Peyer's patch (tissue), 4 donors: ENCODE data around the gene TLE6. TPM values are rescaled to one million over a fixed set of nuclear protein-coding genes. Genes with fewer than 3 reads are reported as not detected.
A peak's percentile ranks its signal among the peaks of the same experiment; 100 is the strongest.

ENCODE experiments used
- DNase-seq, 3 donors: peaks; one replicate each; pipeline ENCODE4 v3.0.0-alpha.2; 2017 to 2019
- H3K27ac ChIP-seq, 4 donors: fragments of 200-600 bp; sonication (generic); one replicate each; pipeline ENCODE4 v1.5.1; 2016 to 2019
- H3K27me3 ChIP-seq, 2 donors: fragments of 200-600 bp; sonication (generic); one replicate each; pipeline ENCODE4 v1.5.1; 2019
- H3K36me3 ChIP-seq, 3 donors: fragments of 200-600 bp; sonication (generic); one replicate each; pipeline ENCODE4 v1.5.1; 2016 to 2019
- H3K4me1 ChIP-seq, 4 donors: fragments of 200-600 bp; sonication (generic); one replicate each; pipeline ENCODE4 v1.5.1; 2016 to 2019
- H3K4me3 ChIP-seq, 4 donors: fragments of 200-600 bp; sonication (generic); 1 replicate in 3 of 4; 2 replicates in 1 of 4; pipeline ENCODE4 v1.5.1; 2016 to 2019; ENCODE audit warnings: mild to moderate bottlenecking in 1 of 4
- H3K9me3 ChIP-seq, 4 donors: fragments of 200-600 bp; sonication (generic); one replicate each; pipeline ENCODE4 v1.5.1; 2016 to 2019; ENCODE audit warnings: mild to moderate bottlenecking in 1 of 4
- CTCF ChIP-seq, 6 experiments: fragments of 450-650 bp in 4 of 6; fragments of 200-600 bp in 2 of 6; sonication (generic) in 1 of 6; IDR thresholded peaks; one replicate each; pipeline ENCODE4 v1.5.1; 2017 to 2019; ENCODE audit warnings: antibody characterized with exemption in 6 of 6, mild to moderate bottlenecking in 3 of 6, moderate library complexity in 1 of 6
- POLR2A ChIP-seq, 2 donors: fragments of 450-650 bp; IDR thresholded peaks; one replicate each; pipeline ENCODE4 v1.5.1; 2017; ENCODE audit warnings: antibody characterized with exemption in 2 of 2, mild to moderate bottlenecking in 2 of 2, moderate library complexity in 2 of 2
- total RNA-seq, 4 donors: library from RNA; depleted of rRNA; stranded (reverse); fragments of >200 nt; gene quantifications; one replicate each; pipeline ENCODE4 v1.1.0, GENCODE V29; 2016

The TLE6 gene
- total RNA-seq, 4 donors from 2014 or later = 1.9 to 2.5 TPM; not detected in 2

GRCh38 chr19:3038214-3038613, 60.9 kb downstream of the TLE6 start:
- Histone ChIP-seq H3K36me3 (no peaks in the 10 kb centered on the region), H3K27ac (no peak overlapping the region), H3K9me3 (no peaks in the 10 kb centered on the region), H3K4me3 (no peak overlapping the region), H3K4me1 (peaks cover 0 to 19% (median 6%) of the 10 kb centered on the region in 4 donors), H3K27me3 (no peaks in the 10 kb centered on the region)
- DNase-seq = no peak
- TF ChIP-seq POLR2A (IDR thresholded peaks at IDR 0.05) (no peak), CTCF (IDR thresholded peaks at IDR 0.05) (no peak)

DNA sequence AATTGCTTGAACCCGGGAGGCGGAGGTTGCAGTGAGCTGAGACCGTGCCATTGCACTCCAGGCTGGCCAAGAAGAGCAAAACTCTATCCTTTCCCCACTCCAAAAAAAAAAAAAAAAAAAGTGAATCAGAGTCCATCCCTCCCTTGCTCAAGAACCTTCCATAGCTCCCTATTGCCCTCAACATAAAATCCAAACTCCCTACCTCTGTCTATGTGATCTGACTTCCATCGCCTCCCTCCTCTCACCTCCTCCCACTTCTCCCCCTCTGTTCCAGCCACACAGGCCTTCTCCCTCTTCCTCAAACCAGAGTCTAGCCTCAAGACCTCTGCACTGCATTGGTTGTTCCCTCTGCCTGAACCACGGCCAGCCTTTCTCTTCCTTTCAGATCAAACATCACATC, 61.8 kb downstream of the TLE6 start:
- Histone ChIP-seq H3K36me3 (no peaks in the 10 kb centered on the region), H3K4me3 (no peak overlapping the region), H3K27me3 (no peaks in the 10 kb centered on the region), H3K9me3 (no peaks in the 10 kb centered on the region), H3K4me1 (peaks cover 0 to 17% (median 6%) of the 10 kb centered on the region in 4 donors), H3K27ac (no peak overlapping the region)
- no peak for TF ChIP-seq CTCF (IDR thresholded peaks at IDR 0.05)
- TF ChIP-seq POLR2A (IDR thresholded peaks at IDR 0.05) = no peak
- no peak for DNase-seq

GRCh38 chr19:3039641-3040077, 62.3 kb downstream of the TLE6 start:
- Histone ChIP-seq H3K27ac (no peak overlapping the region), H3K4me3 (no peak overlapping the region), H3K9me3 (no peaks in the 10 kb centered on the region), H3K36me3 (no peaks in the 10 kb centered on the region), H3K27me3 (no peaks in the 10 kb centered on the region), H3K4me1 (peaks cover 0 to 12% (median 5%) of the 10 kb centered on the region in 4 donors)
- TF ChIP-seq CTCF (IDR thresholded peaks at IDR 0.05) (peak in 1 of 6 experiments; percentile 3), POLR2A (IDR thresholded peaks at IDR 0.05) (no peak)
- DNase-seq = peak in 1 of 3 donors; percentile 45

- H3K27me3 ChIP-seq = no peaks in the 10 kb centered on the region
- peaks cover 0 to 6% (median 0%) of the 10 kb centered on the region in 4 donors for H3K4me1 ChIP-seq
- peak overlapping the region in 1 of 4 donors; percentile 14 for H3K27ac ChIP-seq
- TF ChIP-seq CTCF (IDR thresholded peaks at IDR 0.05) = no peak
- TF ChIP-seq POLR2A (IDR thresholded peaks at IDR 0.05) = no peak
- DNase-seq = peak in 1 of 3 donors; percentile 45
- H3K36me3 ChIP-seq = no peaks in the 10 kb centered on the region
- H3K9me3 ChIP-seq = no peaks in the 10 kb centered on the region
- no peak overlapping the region for H3K4me3 ChIP-seq
Observed at GRCh38 chr19:3041327-3041726, 64.0 kb downstream of the TLE6 start.

DNA sequence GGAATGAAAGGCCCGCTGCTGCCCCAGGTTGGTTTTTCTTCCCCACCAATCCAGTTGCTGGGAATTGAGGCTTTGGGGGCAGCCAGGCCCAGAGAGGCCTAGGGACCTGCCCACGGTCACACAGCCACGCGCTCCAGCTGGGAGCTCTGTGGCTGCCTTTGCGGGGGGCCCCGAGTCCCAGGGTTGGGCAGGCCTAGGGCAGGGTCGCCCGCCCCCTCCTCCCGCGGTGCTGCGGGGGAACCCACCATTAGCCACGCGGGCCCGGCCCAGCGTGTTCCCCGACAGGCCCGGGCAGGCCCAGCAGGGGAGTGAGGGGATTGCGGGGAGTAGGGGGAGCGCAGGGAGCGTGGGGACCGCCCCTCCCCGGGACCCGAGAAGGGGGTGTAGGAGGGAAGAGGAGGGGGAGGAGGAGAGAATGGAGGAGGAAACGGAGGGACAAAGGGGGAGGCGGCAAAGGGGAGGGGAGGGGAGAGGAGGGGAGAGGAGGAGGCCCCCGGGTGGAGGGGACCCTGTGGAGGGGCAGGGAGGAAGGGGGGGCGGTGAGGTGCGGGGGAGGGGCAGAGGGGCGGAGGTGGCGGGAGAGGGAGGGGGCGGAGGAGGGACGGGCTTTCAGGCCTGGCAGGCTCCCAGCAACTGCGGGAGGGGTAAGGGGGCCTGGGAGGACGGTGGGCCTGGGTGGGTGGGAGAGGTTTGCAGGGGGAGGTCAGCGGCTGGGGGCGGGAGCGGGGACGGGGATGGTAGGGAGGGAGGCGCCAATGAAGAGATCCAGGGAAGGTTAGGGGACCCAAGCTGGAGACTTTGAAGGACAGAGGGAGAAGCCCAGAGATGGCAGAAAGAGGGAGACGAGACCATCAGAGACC, 64.6 kb downstream of the TLE6 start:
- peaks cover 0 to under 1% (median 0%) of the 10 kb centered on the region in 4 donors for H3K4me1 ChIP-seq
- H3K27me3 ChIP-seq = no peaks in the 10 kb centered on the region
- no peaks in the 10 kb centered on the region for H3K36me3 ChIP-seq
- TF ChIP-seq POLR2A (IDR thresholded peaks at IDR 0.05) (no peak), CTCF (IDR thresholded peaks at IDR 0.05) (no peak)
- no peak for DNase-seq
- H3K27ac ChIP-seq = peak overlapping the region in 2 of 4 donors; percentile 14 to 38
- no peaks in the 10 kb centered on the region for H3K9me3 ChIP-seq
- no peak overlapping the region for H3K4me3 ChIP-seq
